Large intestine (tissue), 3 donors: ENCODE data around the gene UNC93B1. TPM values are rescaled to one million over a fixed set of nuclear protein-coding genes. Genes with fewer than 3 reads are reported as not detected.

Experiments used
- DNase-seq, 2 donors: peaks; one replicate each; pipeline versions ENCODE4 v3.0.0 to v3.0.0-alpha.2; 2013
- H3K27ac ChIP-seq: one replicate; pipeline ENCODE4 v1.5.1; 2013; ENCODE audit warnings: low read length
- H3K27me3 ChIP-seq: 2 replicates; pipeline ENCODE4 v1.6.1; 2013; ENCODE audit warnings: low read length; ENCODE audit not compliant: control insufficient read depth, insufficient read depth
- H3K36me3 ChIP-seq: 2 replicates; pipeline ENCODE4 v1.6.1; 2013; ENCODE audit warnings: low read length; ENCODE audit not compliant: control insufficient read depth, insufficient read depth
- H3K4me1 ChIP-seq: one replicate; pipeline ENCODE4 v1.6.1; 2013; ENCODE audit warnings: low read length; ENCODE audit not compliant: control insufficient read depth, insufficient read depth
- H3K4me3 ChIP-seq: one replicate; pipeline ENCODE4 v1.5.1; 2013; ENCODE audit warnings: low read length
- H3K9me3 ChIP-seq: one replicate; pipeline ENCODE4 v1.6.1; 2013; ENCODE audit warnings: mild to moderate bottlenecking, low read depth, low read length, moderate library complexity; ENCODE audit not compliant: control insufficient read depth
- WGBS: methylation state at CpG from one replicate; pipeline ENCODE4 v1.1.5; 2013; ENCODE audit warnings: low lambda C conversion rate; ENCODE audit not compliant: insufficient coverage; 5-methylcytosine and 5-hydroxymethylcytosine counted together
- polyA plus RNA-seq: library from polyadenylated mRNA; unstranded; fragments of 120-200 nt; gene quantifications from one replicate; pipeline ENCODE4 v1.2.1, GENCODE V29; 2013

Gene UNC93B1
- polyA plus RNA-seq, 1 donor, result 20.1 TPM

- Histone ChIP-seq H3K4me1 (peaks cover 20% of the 10 kb centered on the region), H3K36me3 (peaks cover 32% of the 10 kb centered on the region)
Measured at GRCh38 chr11:68032997-68033707, 29.3 kb upstream of the UNC93B1 start.

GRCh38 chr11:68032003-68032402, 28.1 kb upstream of the UNC93B1 start:
- WGBS, result no CpG with 5 or more reads among the region's 9 CpGs
- Histone ChIP-seq H3K27ac (no peak overlapping the region), H3K36me3 (peaks cover 32% of the 10 kb centered on the region), H3K4me3 (no peak overlapping the region), H3K9me3 (no peaks in the 10 kb centered on the region), H3K27me3 (no peaks in the 10 kb centered on the region), H3K4me1 (peaks cover 13% of the 10 kb centered on the region)
- DNase-seq, result no peak

More at GRCh38 chr11:68032997-68033707, 29.3 kb upstream of the UNC93B1 start:
- no peaks in the 10 kb centered on the region for H3K9me3 ChIP-seq
- no peak overlapping the region for H3K4me3 ChIP-seq
- H3K27me3 ChIP-seq, result no peaks in the 10 kb centered on the region
- DNase-seq, result no peak
- no CpG with 5 or more reads among the region's 29 CpGs for WGBS
- H3K27ac ChIP-seq, result no peak overlapping the region

GRCh38 chr11:68031144-68031464, 27.2 kb upstream of the UNC93B1 start:
- Histone ChIP-seq H3K27me3 (no peaks in the 10 kb centered on the region), H3K9me3 (no peaks in the 10 kb centered on the region), H3K4me1 (peaks cover 13% of the 10 kb centered on the region), H3K4me3 (peak overlapping the region; percentile 70), H3K36me3 (peaks cover 24% of the 10 kb centered on the region), H3K27ac (peak overlapping the region; percentile 63)
- DNase-seq, result no peak
- 0% methylated on average over 2 of the region's 10 CpGs for WGBS

- H3K4me1 ChIP-seq, result peaks cover 13% of the 10 kb centered on the region
- peak within 1 kb of the TSS; percentile 70 for H3K4me3 ChIP-seq
- H3K9me3 ChIP-seq, result no peaks in the 10 kb centered on the region
- WGBS, result no CpG with 5 or more reads among the region's 56 CpGs
- H3K27ac ChIP-seq, result peak within 1 kb of the TSS; percentile 63
- DNase-seq, result peak; percentile 98 to 100
- no peaks in the 10 kb centered on the region for H3K27me3 ChIP-seq
- peaks cover 26% of the 10 kb centered on the region for H3K36me3 ChIP-seq
Measured at GRCh38 chr11:68030318-68031143, 26.6 kb upstream of the UNC93B1 start, which contains the start of gene NDUFS8. Gene NDUFS8, plus strand, starts transcription at chr11:68030681. Its CDS starts 1,471 bp downstream, at chr11:68032152.

GRCh38 chr11:68028802-68029545, 25.1 kb upstream of the UNC93B1 start:
- no peak overlapping the region for H3K27ac ChIP-seq
- no peak overlapping the region for H3K4me3 ChIP-seq
- WGBS, result no CpG with 5 or more reads among the region's 12 CpGs
- H3K4me1 ChIP-seq, result peaks cover 13% of the 10 kb centered on the region
- DNase-seq, result no peak
- peaks cover 24% of the 10 kb centered on the region for H3K36me3 ChIP-seq
- no peaks in the 10 kb centered on the region for H3K9me3 ChIP-seq
- no peaks in the 10 kb centered on the region for H3K27me3 ChIP-seq

- no CpG with 5 or more reads among the region's 21 CpGs for WGBS
- H3K4me1 ChIP-seq, result peaks cover 13% of the 10 kb centered on the region
- H3K9me3 ChIP-seq, result no peaks in the 10 kb centered on the region
- no peak for DNase-seq
- H3K27me3 ChIP-seq, result no peaks in the 10 kb centered on the region
- no peak overlapping the region for H3K27ac ChIP-seq
- peaks cover 11% of the 10 kb centered on the region for H3K36me3 ChIP-seq
- no peak overlapping the region for H3K4me3 ChIP-seq
Measured at GRCh38 chr11:68027667-68028066, 23.8 kb upstream of the UNC93B1 start.

- WGBS, result no CpG with 5 or more reads among the region's 18 CpGs
- H3K36me3 ChIP-seq, result peaks cover 9% of the 10 kb centered on the region
- no peak overlapping the region for H3K27ac ChIP-seq
Measured at GRCh38 chr11:68026391-68027105, 22.7 kb upstream of the UNC93B1 start.

GRCh38 chr11:68025047-68025446, 21.1 kb upstream of the UNC93B1 start:
- no peak overlapping the region for H3K27ac ChIP-seq
- peaks cover 4% of the 10 kb centered on the region for H3K4me1 ChIP-seq
- no CpG with 5 or more reads among the region's 5 CpGs for WGBS
- DNase-seq, result no peak
- no peak overlapping the region for H3K4me3 ChIP-seq
- peaks cover 9% of the 10 kb centered on the region for H3K36me3 ChIP-seq
- H3K27me3 ChIP-seq, result no peaks in the 10 kb centered on the region
- H3K9me3 ChIP-seq, result no peaks in the 10 kb centered on the region

More at GRCh38 chr11:68026391-68027105, 22.7 kb upstream of the UNC93B1 start:
- no peak for DNase-seq
- Histone ChIP-seq H3K4me1 (peaks cover 8% of the 10 kb centered on the region), H3K9me3 (no peaks in the 10 kb centered on the region), H3K4me3 (no peak overlapping the region), H3K27me3 (no peaks in the 10 kb centered on the region)

GRCh38 chr11:68024508-68024907, 20.6 kb upstream of the UNC93B1 start:
- no peak for DNase-seq
- no CpG with 5 or more reads among the region's 5 CpGs for WGBS
- no peaks in the 10 kb centered on the region for H3K9me3 ChIP-seq
- no peaks in the 10 kb centered on the region for H3K27me3 ChIP-seq
- no peak overlapping the region for H3K4me3 ChIP-seq
- peaks cover 9% of the 10 kb centered on the region for H3K36me3 ChIP-seq
- H3K27ac ChIP-seq, result no peak overlapping the region
- H3K4me1 ChIP-seq, result peaks cover under 1% of the 10 kb centered on the region

GRCh38 chr11:68022531-68022930, 18.6 kb upstream of the UNC93B1 start:
- H3K27ac ChIP-seq, result no peak overlapping the region
- H3K36me3 ChIP-seq, result peaks cover 9% of the 10 kb centered on the region
- no peaks in the 10 kb centered on the region for H3K9me3 ChIP-seq
- H3K4me3 ChIP-seq, result no peak overlapping the region
- no peak for DNase-seq
- no peaks in the 10 kb centered on the region for H3K27me3 ChIP-seq
- no CpG with 5 or more reads among the region's 13 CpGs for WGBS
- H3K4me1 ChIP-seq, result peaks cover under 1% of the 10 kb centered on the region
